BLaER1 treated with 17β-estradiol and CSF1 and Interleukin-3, amounts not matched to agents 10 nM and 100 nM (cell line): ENCODE data around the gene TSPAN18.

ENCODE experiments used
- H3K27ac ChIP-seq, 11 experiments: shearing (Covaris generic); formaldehyde crosslinking; 2 replicates each; pipeline ENCODE4 v1.8.1; 2022
- H3K27me3 ChIP-seq, 11 experiments: shearing (Covaris generic); formaldehyde crosslinking; 2 replicates each; pipeline ENCODE4 v1.8.1; 2022
- H3K36me3 ChIP-seq, 11 experiments: shearing (Covaris generic); formaldehyde crosslinking; 2 replicates each; pipeline ENCODE4 v1.8.1; 2022
- H3K4me1 ChIP-seq, 10 experiments: shearing (Covaris generic); formaldehyde crosslinking; 2 replicates each; pipeline ENCODE4 v1.8.1; 2022
- H3K4me2 ChIP-seq, 11 experiments: shearing (Covaris generic); formaldehyde crosslinking; 2 replicates each; pipeline ENCODE4 v1.8.1; 2022
- H3K4me3 ChIP-seq, 10 experiments: shearing (Covaris generic); formaldehyde crosslinking; 2 replicates each; pipeline ENCODE4 v1.8.1; 2022
- H3K9ac ChIP-seq, 11 experiments: shearing (Covaris generic); formaldehyde crosslinking; 2 replicates each; pipeline ENCODE4 v1.8.1; 2022
- H3K9me3 ChIP-seq, 11 experiments: shearing (Covaris generic); formaldehyde crosslinking; replicated peaks in 1 of 11; 2 replicates each; pipeline ENCODE4 v1.8.1; 2022
- H4K20me1 ChIP-seq, 11 experiments: shearing (Covaris generic); formaldehyde crosslinking; 2 replicates each; pipeline ENCODE4 v1.8.1; 2022
- Cebpa-rat ChIP-seq, 11 experiments: shearing (Covaris generic); IDR thresholded peaks; 2 replicates each; pipeline ENCODE4 v1.8.1; 2022

The TSPAN18 gene

DNA sequence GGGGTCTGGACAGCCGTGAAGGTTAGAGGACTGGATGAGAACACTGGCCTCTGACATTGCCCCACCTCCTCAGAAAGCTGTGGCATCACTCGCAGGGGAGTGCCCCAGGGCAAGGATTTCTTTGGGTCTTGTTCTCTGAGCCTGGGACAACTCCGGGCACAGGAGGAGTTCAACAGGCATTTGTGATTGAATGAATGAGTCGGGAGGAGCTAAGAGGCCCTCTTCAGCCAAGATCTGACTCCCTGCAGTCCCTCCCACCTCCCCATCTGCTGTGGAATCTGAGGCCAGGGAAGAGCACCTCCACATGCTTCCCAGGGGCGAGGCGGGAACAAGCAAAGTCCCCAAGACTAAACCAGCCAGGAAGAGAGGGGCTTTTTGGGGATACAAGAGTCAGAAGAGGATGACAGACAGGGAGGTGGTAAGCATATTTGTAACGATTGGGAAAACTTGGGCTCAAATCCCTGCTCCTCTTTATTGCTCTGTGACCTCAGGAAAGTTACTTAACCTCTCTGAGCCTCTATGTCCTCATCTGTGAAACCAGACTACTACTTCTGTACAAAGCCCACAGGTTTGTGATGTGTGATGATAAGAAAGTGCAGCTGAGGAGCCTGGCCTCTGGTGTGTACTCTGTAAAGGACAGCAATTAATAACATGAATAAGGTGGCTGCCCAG lies 217.6 kb downstream of the TSPAN18 start:
- Histone ChIP-seq H3K27ac (peak overlapping the region in 9 of 11 experiments; percentile 50 to 99 (median 71); a peak in 16 of 22 replicates), H4K20me1 (peaks cover 80 to 100% (median 97%) of the 10 kb centered on the region in 11 experiments), H3K4me1 (peaks cover 97 to 100% (median 98%) of the 10 kb centered on the region in 10 experiments), H3K4me3 (peak overlapping the region in 4 of 10 experiments; percentile 6 to 59 (median 42); a peak in 4 of 20 replicates), H3K9ac (peak overlapping the region in 9 of 11 experiments; percentile 13 to 99 (median 62); a peak in 15 of 22 replicates), H3K9me3 (no peaks in the 10 kb centered on the region), H3K4me2 (peak overlapping the region; percentile 86 to 99 (median 97)), H3K27me3 (no peaks in the 10 kb centered on the region), H3K36me3 (peaks cover 0 to 67% (median 38%) of the 10 kb centered on the region in 11 experiments; a peak in 16 of 22 replicates)
- TF ChIP-seq Cebpa-rat (IDR thresholded peaks at IDR 0.05): no peak

DNA sequence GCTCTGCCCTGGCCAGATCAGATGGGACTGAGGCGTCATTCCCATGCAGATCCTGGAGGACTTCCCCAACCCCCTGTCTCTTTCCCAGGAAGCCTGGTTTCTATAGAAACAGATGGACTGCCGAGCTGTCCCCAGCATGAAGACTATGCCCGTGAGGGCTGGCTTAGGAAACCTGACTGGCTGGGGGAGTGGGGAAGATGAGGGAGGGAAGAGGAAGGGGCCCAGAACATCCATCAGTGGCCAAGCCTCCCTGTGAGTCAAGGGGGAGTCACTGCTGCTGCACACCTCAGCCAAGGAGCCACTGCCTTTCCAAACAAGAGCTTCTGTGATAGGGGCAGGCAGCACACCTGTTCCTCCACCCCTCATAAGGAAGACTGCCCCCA lies 218.1 kb downstream of the TSPAN18 start:
- H3K9me3 ChIP-seq: no peaks in the 10 kb centered on the region
- no peaks in the 10 kb centered on the region for H3K27me3 ChIP-seq
- H3K4me1 ChIP-seq: peaks cover 92 to 94% (median 93%) of the 10 kb centered on the region in 10 experiments
- peak overlapping the region in 7 of 11 experiments; percentile 24 to 100 (median 98); a peak in 10 of 22 replicates for H3K9ac ChIP-seq
- no peak overlapping the region for H3K4me3 ChIP-seq
- peaks cover 74 to 99% (median 92%) of the 10 kb centered on the region in 11 experiments for H4K20me1 ChIP-seq
- peak overlapping the region in 6 of 11 experiments; percentile 7 to 99 (median 68); a peak in 6 of 22 replicates for H3K27ac ChIP-seq
- peaks cover 0 to 64% (median 34%) of the 10 kb centered on the region in 11 experiments; a peak in 16 of 22 replicates for H3K36me3 ChIP-seq
- H3K4me2 ChIP-seq: peak overlapping the region; percentile 86 to 99 (median 97)
- TF ChIP-seq Cebpa-rat (IDR thresholded peaks at IDR 0.05): no peak

DNA sequence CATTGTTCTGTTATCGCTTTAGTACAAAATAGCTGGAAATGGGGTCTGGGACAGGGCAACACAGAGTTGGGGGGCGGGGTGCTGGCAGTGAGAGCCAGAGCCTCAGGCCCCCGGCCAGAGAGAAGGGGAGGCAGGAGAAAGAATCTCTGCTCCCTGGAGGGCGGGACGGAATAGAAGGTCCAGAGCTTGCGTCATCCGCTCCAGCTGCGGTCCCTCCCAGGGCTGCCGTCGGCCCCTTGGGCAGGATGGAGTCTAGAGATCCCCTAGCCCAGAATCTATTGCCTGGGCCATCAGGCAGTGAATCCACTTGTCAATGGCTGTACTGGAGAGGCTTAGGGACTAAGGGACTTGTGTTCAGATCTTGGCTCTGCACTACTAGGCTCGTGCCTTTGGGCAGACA lies 218.9 kb downstream of the TSPAN18 start:
- H3K4me1 ChIP-seq: peaks cover 83 to 86% (median 85%) of the 10 kb centered on the region in 10 experiments
- peak overlapping the region in 4 of 10 experiments; percentile 15 to 99 (median 32); a peak in 1 of 20 replicates for H3K4me3 ChIP-seq
- H3K27ac ChIP-seq: peak overlapping the region in 8 of 11 experiments; percentile 6 to 99 (median 50); a peak in 15 of 22 replicates
- peaks cover 0 to 56% (median 26%) of the 10 kb centered on the region in 11 experiments; a peak in 16 of 22 replicates for H3K36me3 ChIP-seq
- peak overlapping the region; percentile 86 to 99 (median 97); a peak in 21 of 22 replicates for H3K4me2 ChIP-seq
- H3K9ac ChIP-seq: peak overlapping the region in 8 of 11 experiments; percentile 11 to 100 (median 98); a peak in 16 of 22 replicates
- H3K9me3 ChIP-seq: no peaks in the 10 kb centered on the region
- no peaks in the 10 kb centered on the region for H3K27me3 ChIP-seq
- no peak for TF ChIP-seq Cebpa-rat (IDR thresholded peaks at IDR 0.05)
- peaks cover 66 to 91% (median 84%) of the 10 kb centered on the region in 11 experiments for H4K20me1 ChIP-seq

DNA sequence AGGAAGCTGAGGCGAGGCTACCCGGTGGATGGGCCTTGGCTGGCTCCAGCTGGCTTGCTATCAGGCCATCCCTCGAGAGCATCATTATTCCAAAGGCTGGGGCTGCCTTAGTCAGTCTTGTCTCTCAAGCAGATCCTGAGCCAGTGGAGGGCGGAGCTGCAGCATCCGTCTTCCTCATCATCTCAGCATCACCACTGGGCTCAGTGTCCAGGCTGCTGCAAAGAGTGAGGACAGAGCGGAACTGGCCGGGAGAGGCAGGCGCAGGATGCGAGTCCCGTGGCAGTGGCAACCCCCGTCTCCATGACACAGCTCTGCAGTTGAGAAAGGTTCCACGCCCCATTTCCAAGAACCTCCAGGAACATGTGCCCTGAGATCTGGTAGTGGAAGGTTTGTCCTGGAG lies 219.5 kb downstream of the TSPAN18 start:
- no peaks in the 10 kb centered on the region for H3K9me3 ChIP-seq
- peak overlapping the region in 9 of 11 experiments; percentile 29 to 100 (median 98); a peak in 15 of 22 replicates for H3K9ac ChIP-seq
- H4K20me1 ChIP-seq: peaks cover 60 to 85% (median 78%) of the 10 kb centered on the region in 11 experiments
- H3K27ac ChIP-seq: peak overlapping the region in 8 of 11 experiments; percentile 6 to 99 (median 50); a peak in 12 of 22 replicates
- H3K36me3 ChIP-seq: peaks cover 0 to 50% (median 22%) of the 10 kb centered on the region in 11 experiments; a peak in 14 of 22 replicates
- no peak for TF ChIP-seq Cebpa-rat (IDR thresholded peaks at IDR 0.05)
- no peaks in the 10 kb centered on the region for H3K27me3 ChIP-seq
- H3K4me2 ChIP-seq: peak overlapping the region; percentile 86 to 99 (median 97); a peak in 21 of 22 replicates
- peaks cover 81 to 85% (median 83%) of the 10 kb centered on the region in 10 experiments for H3K4me1 ChIP-seq
- H3K4me3 ChIP-seq: peak overlapping the region in 4 of 10 experiments; percentile 0 to 99 (median 25); a peak in 4 of 20 replicates

DNA sequence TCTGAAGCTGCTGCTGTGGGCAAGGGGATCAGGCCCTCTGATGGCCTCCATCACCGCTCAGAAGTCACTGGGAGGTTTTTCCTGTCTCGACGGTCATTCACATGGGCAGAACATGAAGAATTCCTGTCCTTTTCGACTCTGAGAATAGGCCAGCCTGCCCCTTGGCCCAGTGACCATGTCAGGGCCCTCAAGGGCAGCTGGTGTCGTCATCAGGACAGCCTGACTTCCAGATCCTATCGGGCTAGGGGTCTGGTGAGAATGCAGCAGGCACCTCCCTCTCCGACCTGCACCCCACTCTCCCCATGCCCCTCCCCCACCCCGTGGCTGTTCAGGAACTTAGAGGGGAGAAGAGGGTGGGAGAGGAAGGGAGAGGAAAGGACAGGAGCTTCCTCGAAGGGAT lies 220.4 kb downstream of the TSPAN18 start:
- Histone ChIP-seq H3K4me1 (peaks cover 81 to 85% (median 83%) of the 10 kb centered on the region in 10 experiments), H3K4me3 (peak overlapping the region in 3 of 10 experiments; percentile 3 to 99 (median 40); a peak in 4 of 20 replicates), H3K4me2 (peak overlapping the region; percentile 86 to 99 (median 97)), H3K36me3 (peaks cover 0 to 50% (median 22%) of the 10 kb centered on the region in 11 experiments; a peak in 14 of 22 replicates), H3K27me3 (no peaks in the 10 kb centered on the region), H3K27ac (peak overlapping the region in 7 of 11 experiments; percentile 37 to 99 (median 51); a peak in 14 of 22 replicates), H3K9ac (peak overlapping the region in 10 of 11 experiments; percentile 14 to 100 (median 67); a peak in 17 of 22 replicates), H3K9me3 (no peaks in the 10 kb centered on the region), H4K20me1 (peaks cover 59 to 76% (median 69%) of the 10 kb centered on the region in 11 experiments)
- TF ChIP-seq Cebpa-rat (IDR thresholded peaks at IDR 0.05): no peak

DNA sequence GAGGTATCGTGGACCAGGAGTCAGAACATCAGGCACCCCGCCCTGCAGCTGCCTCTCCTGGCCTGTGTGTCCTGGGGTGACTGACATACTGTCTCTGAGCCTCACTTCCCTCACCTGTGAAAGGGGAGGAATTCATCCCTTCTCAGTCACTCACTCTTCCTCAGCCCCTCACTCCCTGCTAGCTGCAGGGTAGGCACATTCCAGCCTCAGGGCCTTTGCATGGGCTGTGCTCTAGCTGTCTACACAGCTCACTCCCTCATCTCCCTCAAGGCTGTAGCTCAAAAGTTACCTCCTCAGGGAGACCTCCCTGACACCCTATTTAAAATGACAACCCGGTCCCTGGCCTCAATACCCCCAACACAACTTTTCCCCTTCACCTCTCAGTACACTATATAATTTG lies 221.4 kb downstream of the TSPAN18 start:
- Histone ChIP-seq H3K4me2 (peak overlapping the region; percentile 86 to 99 (median 97)), H4K20me1 (peaks cover 57 to 66% (median 63%) of the 10 kb centered on the region in 11 experiments), H3K27ac (peak overlapping the region in 7 of 11 experiments; percentile 22 to 99 (median 99); a peak in 12 of 22 replicates), H3K9ac (peak overlapping the region in 10 of 11 experiments; percentile 14 to 100 (median 98); a peak in 17 of 22 replicates), H3K4me3 (peak overlapping the region in 6 of 10 experiments; percentile 3 to 99 (median 96); a peak in 9 of 20 replicates), H3K36me3 (peaks cover 0 to 50% (median 22%) of the 10 kb centered on the region in 11 experiments; a peak in 14 of 22 replicates), H3K27me3 (no peaks in the 10 kb centered on the region), H3K4me1 (peaks cover 81 to 85% (median 83%) of the 10 kb centered on the region in 10 experiments), H3K9me3 (no peaks in the 10 kb centered on the region)
- no peak for TF ChIP-seq Cebpa-rat (IDR thresholded peaks at IDR 0.05)

DNA sequence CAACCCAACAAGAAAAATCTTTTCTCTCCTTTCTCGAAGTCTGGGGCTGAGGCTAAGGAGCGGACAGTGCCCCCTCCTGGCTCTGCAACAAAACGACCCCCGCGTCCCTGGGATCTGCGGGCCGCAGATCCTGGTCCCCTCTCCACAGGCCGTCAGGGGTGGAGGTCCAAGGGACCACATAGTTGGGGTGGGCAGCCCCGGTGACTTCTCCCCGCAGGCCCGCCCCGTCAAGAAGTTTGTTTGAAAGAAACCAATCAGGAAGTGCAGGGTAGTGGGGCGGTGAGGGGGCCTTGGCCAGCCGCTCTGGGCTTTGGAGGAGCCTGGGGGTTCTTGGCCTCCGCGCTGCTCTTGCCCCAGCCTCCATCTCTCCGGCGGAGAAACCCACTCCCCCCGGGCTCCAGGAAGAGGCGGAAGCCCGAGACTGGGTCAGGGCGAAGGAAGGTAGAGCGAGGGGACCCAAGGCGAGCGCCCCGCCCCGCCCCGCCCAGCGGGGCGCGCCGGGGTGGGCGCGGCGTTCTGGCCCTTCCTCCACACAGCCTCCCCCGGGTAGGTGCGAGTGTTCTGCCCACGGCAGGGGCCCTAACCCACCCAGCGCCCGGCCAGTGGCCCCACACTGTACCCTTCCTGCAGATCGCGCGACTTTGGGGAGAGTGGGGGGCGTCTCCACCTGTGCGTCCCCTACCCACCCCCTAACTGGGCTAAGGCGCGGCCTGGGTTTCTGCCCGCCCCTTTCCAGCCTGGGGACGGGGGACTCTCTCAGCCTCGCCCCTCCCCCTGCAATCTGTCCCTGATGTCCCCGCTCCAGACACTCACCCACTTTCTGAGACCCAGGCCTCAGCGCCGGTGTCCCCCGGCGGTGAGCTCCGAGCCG lies 222.6 kb downstream of the TSPAN18 start:
- peak overlapping the region; percentile 86 to 99 (median 97) for H3K4me2 ChIP-seq
- no peak for TF ChIP-seq Cebpa-rat (IDR thresholded peaks at IDR 0.05)
- peak overlapping the region; percentile 95 to 99 (median 98) for H3K4me3 ChIP-seq
- peaks cover 45 to 54% (median 50%) of the 10 kb centered on the region in 11 experiments for H4K20me1 ChIP-seq
- H3K27ac ChIP-seq: peak overlapping the region; percentile 92 to 99 (median 98)
- H3K9ac ChIP-seq: peak overlapping the region; percentile 93 to 100 (median 98)
- H3K27me3 ChIP-seq: no peaks in the 10 kb centered on the region
- H3K36me3 ChIP-seq: peaks cover 0 to 41% (median 16%) of the 10 kb centered on the region in 11 experiments; a peak in 14 of 22 replicates
- H3K4me1 ChIP-seq: peaks cover 81 to 85% (median 83%) of the 10 kb centered on the region in 10 experiments
- H3K9me3 ChIP-seq: no peaks in the 10 kb centered on the region
